A172 (cell line): ENCODE data around the gene COL9A3. TPM values are rescaled to one million over a fixed set of nuclear protein-coding genes. Genes with fewer than 3 reads are reported as not detected.

Experiments used
- total RNA-seq: library from RNA; depleted of rRNA; stranded (reverse); fragments of >200 nt; shearing (Covaris generic); gene quantifications from 2 replicates; pipeline ENCODE4 v1.2.3, GENCODE V29; 2014; rRNA removed

COL9A3 gene
- total RNA-seq, 1 experiment from 2014 or later: 2.8 TPM

Other genes starting within 250 kb of the COL9A3 start
- gene SLCO4A1, start 174.5 kb upstream of the COL9A3 start, total RNA-seq: 26.5 and 34.8 TPM in 2 replicates
- 8.3 and 9.0 TPM in 2 replicates for gene NTSR1, start 108.2 kb upstream of the COL9A3 start, total RNA-seq
- gene MRGBP, start 20.6 kb upstream of the COL9A3 start, total RNA-seq: 60.5 and 63.2 TPM in 2 replicates
- 66.0 and 90.7 TPM in 2 replicates for gene OGFR, start 12.2 kb upstream of the COL9A3 start, total RNA-seq
- gene TCFL5, start 44.8 kb downstream of the COL9A3 start, total RNA-seq: 23.7 and 24.1 TPM in 2 replicates
- 33.8 and 38.1 TPM in 2 replicates for gene DIDO1, start 109.5 kb downstream of the COL9A3 start, total RNA-seq
- gene GID8, start 121.1 kb downstream of the COL9A3 start, total RNA-seq: 25.8 and 28.9 TPM in 2 replicates
- not detected in 2 replicates for gene SLC17A9, start 135.7 kb downstream of the COL9A3 start, total RNA-seq
- not detected in 2 replicates for gene BHLHE23, start 189.9 kb downstream of the COL9A3 start, total RNA-seq